Loucy (cell line): ENCODE data around the gene NME3.

Experiments used
- EZH2phosphoT487 ChIP-seq: fragments of 200-600 bp; IDR thresholded peaks from 2 replicates; pipeline ENCODE4 v1.6.1; 2018; ENCODE audit warnings: antibody characterized with exemption, mild to moderate bottlenecking, moderate library complexity, borderline replicate concordance
- TF ChIP-seq, protein P1 (sequence below): fragments of 200-600 bp; sonication (generic); conservative IDR thresholded peaks from 2 replicates; pipeline ENCODE4 v1.5.1; 2014; ENCODE audit warnings: mild to moderate bottlenecking, antibody characterized with exemption, low read length

DNA sequence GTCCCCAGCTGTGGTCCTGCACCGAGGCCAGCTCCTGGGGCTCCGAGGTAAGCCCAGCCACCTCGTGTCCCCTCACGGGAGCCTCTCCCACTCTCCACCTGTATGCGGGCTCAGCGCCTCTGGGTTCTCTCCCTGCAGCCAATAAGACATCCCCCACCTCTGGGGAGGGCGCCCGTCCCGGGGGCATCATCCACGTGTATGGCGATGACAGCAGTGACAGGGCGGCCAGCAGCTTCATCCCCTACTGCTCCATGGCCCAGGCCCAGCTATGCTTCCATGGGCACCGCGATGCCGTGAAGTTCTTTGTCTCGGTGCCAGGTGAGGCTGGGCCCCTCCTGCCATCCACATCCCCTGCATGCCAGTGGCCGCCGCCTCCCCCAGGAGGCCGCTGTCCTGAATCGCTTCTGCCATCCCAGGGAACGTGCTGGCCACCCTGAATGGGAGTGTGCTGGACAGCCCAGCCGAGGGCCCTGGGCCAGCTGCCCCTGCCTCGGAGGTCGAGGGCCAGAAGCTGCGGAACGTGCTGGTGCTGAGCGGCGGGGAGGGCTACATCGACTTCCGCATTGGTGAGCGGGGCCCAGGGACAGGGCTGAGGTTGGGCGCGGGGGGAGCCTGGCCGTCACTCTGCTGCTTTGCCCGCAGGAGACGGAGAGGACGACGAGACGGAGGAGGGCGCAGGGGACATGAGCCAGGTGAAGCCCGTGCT, 3.1 kb downstream of the NME3 start:
- TF ChIP-seq, protein P1, sequence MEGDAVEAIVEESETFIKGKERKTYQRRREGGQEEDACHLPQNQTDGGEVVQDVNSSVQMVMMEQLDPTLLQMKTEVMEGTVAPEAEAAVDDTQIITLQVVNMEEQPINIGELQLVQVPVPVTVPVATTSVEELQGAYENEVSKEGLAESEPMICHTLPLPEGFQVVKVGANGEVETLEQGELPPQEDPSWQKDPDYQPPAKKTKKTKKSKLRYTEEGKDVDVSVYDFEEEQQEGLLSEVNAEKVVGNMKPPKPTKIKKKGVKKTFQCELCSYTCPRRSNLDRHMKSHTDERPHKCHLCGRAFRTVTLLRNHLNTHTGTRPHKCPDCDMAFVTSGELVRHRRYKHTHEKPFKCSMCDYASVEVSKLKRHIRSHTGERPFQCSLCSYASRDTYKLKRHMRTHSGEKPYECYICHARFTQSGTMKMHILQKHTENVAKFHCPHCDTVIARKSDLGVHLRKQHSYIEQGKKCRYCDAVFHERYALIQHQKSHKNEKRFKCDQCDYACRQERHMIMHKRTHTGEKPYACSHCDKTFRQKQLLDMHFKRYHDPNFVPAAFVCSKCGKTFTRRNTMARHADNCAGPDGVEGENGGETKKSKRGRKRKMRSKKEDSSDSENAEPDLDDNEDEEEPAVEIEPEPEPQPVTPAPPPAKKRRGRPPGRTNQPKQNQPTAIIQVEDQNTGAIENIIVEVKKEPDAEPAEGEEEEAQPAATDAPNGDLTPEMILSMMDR: no peak
- no peak for TF ChIP-seq EZH2phosphoT487
